MM.1S (cell line): Measurements from ENCODE around the gene CD163.

ENCODE experiments used
- EZH2 ChIP-seq: fragments of 300-600 bp; sonication (generic); optimal IDR thresholded peaks from 2 replicates; pipeline ENCODE3; 2017; ENCODE audit warnings: low read depth, mild to moderate bottlenecking, antibody characterized with exemption, low read length, mixed read lengths
- TF ChIP-seq, protein P1 (sequence below): fragments of 300-600 bp; sonication (generic); IDR thresholded peaks from 2 replicates; pipeline ENCODE4 v1.5.1; 2016; ENCODE audit warnings: antibody characterized with exemption, low read length, mixed read lengths

DNA sequence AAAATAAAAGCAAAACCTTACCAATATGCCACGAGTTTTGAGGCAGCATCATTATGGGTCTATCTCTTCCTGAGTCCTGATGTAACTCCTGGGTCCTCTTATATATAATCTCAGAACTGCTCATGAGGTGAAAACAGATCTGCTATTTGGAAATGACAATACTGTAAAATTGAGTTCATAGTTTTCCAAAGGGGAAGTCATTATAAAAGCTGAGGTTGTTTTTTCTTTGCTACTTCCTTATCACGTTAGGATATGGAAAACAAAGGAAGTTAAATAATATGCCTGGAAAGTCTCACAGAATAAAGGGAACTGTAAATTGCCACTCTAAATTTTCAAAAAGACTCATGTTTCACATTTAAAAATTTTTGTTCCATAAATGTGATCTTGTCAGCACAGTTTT is 59.5 kb downstream of the CD163 start, which contains the start of gene CD163L1:
- TF ChIP-seq, protein P1, sequence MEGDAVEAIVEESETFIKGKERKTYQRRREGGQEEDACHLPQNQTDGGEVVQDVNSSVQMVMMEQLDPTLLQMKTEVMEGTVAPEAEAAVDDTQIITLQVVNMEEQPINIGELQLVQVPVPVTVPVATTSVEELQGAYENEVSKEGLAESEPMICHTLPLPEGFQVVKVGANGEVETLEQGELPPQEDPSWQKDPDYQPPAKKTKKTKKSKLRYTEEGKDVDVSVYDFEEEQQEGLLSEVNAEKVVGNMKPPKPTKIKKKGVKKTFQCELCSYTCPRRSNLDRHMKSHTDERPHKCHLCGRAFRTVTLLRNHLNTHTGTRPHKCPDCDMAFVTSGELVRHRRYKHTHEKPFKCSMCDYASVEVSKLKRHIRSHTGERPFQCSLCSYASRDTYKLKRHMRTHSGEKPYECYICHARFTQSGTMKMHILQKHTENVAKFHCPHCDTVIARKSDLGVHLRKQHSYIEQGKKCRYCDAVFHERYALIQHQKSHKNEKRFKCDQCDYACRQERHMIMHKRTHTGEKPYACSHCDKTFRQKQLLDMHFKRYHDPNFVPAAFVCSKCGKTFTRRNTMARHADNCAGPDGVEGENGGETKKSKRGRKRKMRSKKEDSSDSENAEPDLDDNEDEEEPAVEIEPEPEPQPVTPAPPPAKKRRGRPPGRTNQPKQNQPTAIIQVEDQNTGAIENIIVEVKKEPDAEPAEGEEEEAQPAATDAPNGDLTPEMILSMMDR, result no peak
- no peak for TF ChIP-seq EZH2
